Measurements from ENCODE around the gene ATP6AP2.

Gene ATP6AP2

DNA sequence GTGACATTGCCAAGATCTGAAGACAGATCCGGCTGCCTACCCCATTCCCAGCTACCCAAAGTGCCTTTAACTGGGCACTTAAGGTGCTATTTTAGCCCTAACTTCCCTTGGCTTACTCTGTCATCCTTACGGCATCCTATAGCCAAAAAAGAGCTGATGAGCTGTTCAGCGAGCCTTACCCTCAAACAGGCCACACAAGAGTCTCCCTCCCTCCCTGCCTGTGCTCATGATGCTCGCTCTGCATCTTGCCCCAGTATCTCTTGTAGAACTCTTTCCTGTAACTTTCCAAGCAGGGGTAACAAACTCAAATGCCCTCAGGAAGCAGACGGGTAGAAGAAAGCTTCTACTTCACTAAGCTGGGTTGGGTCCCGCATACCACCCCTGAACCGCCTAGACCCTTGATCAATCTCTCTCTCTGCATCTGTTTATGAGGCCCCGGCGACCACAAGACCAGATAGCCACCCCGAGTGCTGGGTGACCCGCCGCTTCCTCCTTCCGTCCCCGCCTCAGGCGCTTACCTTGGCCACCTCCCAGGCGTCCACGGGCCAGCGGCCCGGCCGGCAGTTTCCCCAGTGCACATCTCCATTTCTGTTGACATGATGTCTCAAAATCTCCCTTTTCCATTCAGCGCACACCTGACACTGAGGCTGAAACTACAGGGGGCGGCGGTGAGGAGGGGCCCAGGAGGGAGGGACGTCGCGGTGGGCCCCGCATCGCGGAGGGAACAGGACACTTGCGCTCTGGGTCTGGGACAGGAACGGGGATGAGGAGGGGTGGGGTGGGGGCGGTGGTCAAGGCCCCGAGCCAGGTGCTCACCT, 65.9 kb downstream of the ATP6AP2 start:
- DNase-seq: peak; percentile 8 to 29

DNA sequence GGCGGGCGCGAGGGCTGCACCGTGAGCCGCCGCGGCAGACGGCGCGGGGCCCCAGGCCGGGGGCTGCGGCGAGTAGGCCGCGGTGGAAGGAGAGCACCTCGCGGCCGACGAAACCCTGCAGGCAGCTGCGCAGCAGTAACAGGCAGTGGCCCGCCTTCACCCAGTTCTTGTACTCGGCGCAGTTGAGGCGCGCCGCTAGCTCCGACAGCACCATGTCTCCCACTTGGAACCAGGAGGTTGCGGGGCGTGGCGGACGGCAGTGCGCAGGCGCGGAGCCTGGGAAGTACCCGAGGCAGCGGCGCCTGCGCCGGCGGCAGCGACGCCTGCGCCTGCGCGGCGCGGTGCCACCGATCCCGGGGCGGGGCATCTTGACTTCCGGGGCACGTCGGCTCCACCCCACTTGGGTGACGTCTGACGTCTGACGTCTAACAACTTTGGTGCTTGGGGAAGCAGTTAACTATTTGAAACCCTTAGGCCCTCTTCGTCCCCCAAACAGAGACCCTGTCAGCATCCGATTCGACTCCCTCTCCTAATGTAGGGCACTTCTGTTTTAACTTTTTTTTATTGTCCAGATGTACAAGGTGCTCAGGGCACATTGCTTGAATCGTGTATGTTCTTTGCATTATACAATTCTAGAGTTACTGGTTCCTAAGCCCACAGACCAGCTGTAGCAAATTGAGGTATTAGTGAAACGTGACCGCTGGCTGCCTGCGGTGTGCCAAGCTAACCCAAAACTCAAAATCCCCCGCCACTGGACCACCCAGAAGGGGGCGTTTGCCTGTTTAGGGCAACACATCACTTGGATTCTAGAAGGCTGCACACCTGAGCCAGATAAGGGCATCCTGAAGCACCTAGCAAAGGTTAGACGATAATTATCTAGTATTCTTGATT, 66.8 kb downstream of the ATP6AP2 start, which contains the start of gene CXorf38:
TSS of gene CXorf38 (minus strand) at position 255 of the 891 bp plus-strand sequence. CDS start at position 214, 41 bp downstream.
- DNase-seq: peak; percentile 88 to 89

DNA sequence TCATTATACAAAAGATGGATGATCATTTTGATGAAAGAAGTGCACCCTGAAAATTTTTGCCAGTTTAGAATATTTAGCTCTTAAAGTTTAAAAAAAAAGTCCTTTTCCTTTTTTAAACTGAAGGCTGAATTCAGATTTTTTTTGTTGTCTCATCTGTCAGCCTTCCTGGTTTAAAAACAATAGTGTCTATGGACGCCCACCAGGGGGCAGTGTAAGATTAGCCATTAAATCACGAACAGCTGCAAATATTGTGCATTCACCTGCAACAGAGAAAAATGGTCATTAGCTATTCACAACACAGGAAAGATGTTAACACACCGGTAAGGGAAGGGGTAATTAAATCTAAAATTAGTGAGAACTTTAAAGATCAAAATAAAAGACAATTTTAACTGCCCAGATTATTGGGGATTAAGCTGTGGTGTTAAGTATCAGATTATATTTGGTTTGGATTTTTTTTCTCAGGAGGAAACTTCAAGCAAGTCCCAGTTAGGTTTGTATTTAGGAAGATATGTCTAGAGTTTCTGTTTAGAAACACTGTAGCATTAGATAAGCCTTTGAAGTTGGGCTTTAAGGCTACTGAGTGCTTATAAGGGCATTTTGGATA, 71.0 kb downstream of the ATP6AP2 start:
- DNase-seq: peak; percentile 53 to 54

DNA sequence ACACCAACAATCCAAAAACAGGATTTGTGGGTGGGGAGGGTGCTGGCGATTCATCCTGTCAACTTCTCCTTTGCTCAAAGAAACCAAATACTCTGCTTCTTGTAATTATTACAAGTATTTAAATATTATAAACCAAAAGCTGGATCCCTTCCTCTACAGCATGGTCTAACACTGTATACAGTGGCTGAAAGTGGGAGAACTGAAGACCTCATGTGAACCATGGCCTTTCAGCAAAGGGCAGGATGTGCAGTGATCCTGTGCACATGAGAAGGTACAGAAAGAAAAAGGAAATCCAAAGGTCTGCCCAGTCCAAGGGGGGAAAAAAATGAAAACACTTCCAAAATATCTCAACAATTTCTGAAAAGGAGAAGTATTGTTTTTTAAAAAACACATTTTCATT, 71.9 kb downstream of the ATP6AP2 start:
- DNase-seq: no peak

DNA sequence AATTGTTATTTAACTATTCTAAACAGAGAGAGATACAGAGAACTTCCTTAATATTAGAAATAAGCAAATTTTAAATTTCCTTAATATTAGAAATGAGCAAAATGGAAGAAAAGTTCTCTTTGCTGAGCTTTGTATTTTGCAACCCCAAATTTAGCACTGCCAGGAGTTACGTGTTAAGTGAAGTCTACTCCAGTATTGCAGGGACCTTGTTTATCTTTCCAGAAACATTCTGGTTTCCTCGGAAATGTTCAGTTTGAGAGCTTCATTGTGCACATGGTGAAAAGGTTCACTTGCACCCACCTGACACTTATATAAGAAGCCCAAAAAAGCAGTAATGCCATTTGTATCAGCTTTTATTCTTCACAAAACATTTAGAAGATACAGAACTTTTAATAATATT, 72.8 kb downstream of the ATP6AP2 start:
- no peak for DNase-seq

All from stimulated activated CD4-positive, alpha-beta T cell treated with anti-CD3 and anti-CD28 coated beads, Interleukin-4, amount 100 ng/mL, for 4 hours (primary cell).